Measurements from ENCODE around the gene STAC. TPM values are rescaled to one million over a fixed set of nuclear protein-coding genes. Genes with fewer than 3 reads are reported as not detected.
A peak's percentile ranks its signal among the peaks of the same experiment; 100 is the strongest.

The STAC gene
- polyA plus RNA-seq, 6 donors from 2014 or later: not detected

GRCh38 chr3:36521007-36521379, 140.7 kb downstream of the STAC start:
- H3K27me3 Mint-ChIP-seq: peaks cover 0 to 8% (median 0%) of the 10 kb centered on the region in 3 donors
- H3K9me3 Mint-ChIP-seq: no peaks in the 10 kb centered on the region
- H3K27ac Mint-ChIP-seq: no peak overlapping the region
- ATAC-seq (ENCODE audit: low read depth in 2 of 2) (no peak), DNase-seq (no peak)
- no peaks in the 10 kb centered on the region for H3K36me3 Mint-ChIP-seq
- no peak overlapping the region for H3K4me3 Mint-ChIP-seq
- no peaks in the 10 kb centered on the region for H3K4me1 Mint-ChIP-seq

GRCh38 chr3:36524560-36524959, 144.3 kb downstream of the STAC start:
- no peak overlapping the region for H3K27ac Mint-ChIP-seq
- H3K4me3 Mint-ChIP-seq: no peak overlapping the region
- ATAC-seq (ENCODE audit: low read depth in 2 of 2) (no peak), DNase-seq (no peak)
- no peaks in the 10 kb centered on the region for H3K9me3 Mint-ChIP-seq
- no peaks in the 10 kb centered on the region for H3K36me3 Mint-ChIP-seq
- H3K4me1 Mint-ChIP-seq: no peaks in the 10 kb centered on the region
- peaks cover 0 to 8% (median 0%) of the 10 kb centered on the region in 3 donors for H3K27me3 Mint-ChIP-seq

GRCh38 chr3:36525115-36525801, 145.0 kb downstream of the STAC start:
- no peaks in the 10 kb centered on the region for H3K9me3 Mint-ChIP-seq
- H3K36me3 Mint-ChIP-seq: no peaks in the 10 kb centered on the region
- DNase-seq: no peak
- no peak overlapping the region for H3K4me3 Mint-ChIP-seq
- peaks cover 0 to 8% (median 0%) of the 10 kb centered on the region in 3 donors for H3K27me3 Mint-ChIP-seq
- H3K27ac Mint-ChIP-seq: no peak overlapping the region
- ATAC-seq (ENCODE audit: low read depth in 2 of 2): no peak
- no peaks in the 10 kb centered on the region for H3K4me1 Mint-ChIP-seq

- H3K4me3 Mint-ChIP-seq: no peak overlapping the region
- no peaks in the 10 kb centered on the region for H3K36me3 Mint-ChIP-seq
- H3K27ac Mint-ChIP-seq: no peak overlapping the region
- no peak for DNase-seq
- ATAC-seq (ENCODE audit: low read depth in 2 of 2): no peak
- H3K27me3 Mint-ChIP-seq: peaks cover 0 to 9% (median 0%) of the 10 kb centered on the region in 3 donors
- no peaks in the 10 kb centered on the region for H3K4me1 Mint-ChIP-seq
- peaks cover 0 to 7% (median 3%) of the 10 kb centered on the region in 7 donors for H3K9me3 Mint-ChIP-seq
These were observed 157.9 kb downstream of the STAC start for GRCh38 chr3:36538136-36538749.

- Mint-ChIP-seq H3K27me3 (peaks cover 0 to 9% (median 0%) of the 10 kb centered on the region in 3 donors), H3K4me3 (no peak overlapping the region)
These were observed 160.7 kb downstream of the STAC start for GRCh38 chr3:36540888-36541518.

GRCh38 chr3:36542186-36542585, 161.9 kb downstream of the STAC start:
- Mint-ChIP-seq H3K36me3 (no peaks in the 10 kb centered on the region), H3K27me3 (peaks cover 0 to 9% (median 0%) of the 10 kb centered on the region in 3 donors), H3K9me3 (peaks cover 0 to 2% (median 0%) of the 10 kb centered on the region in 7 donors), H3K4me3 (no peak overlapping the region), H3K4me1 (no peaks in the 10 kb centered on the region), H3K27ac (no peak overlapping the region)
- ATAC-seq (ENCODE audit: low read depth in 2 of 2) (no peak), DNase-seq (no peak)

More at GRCh38 chr3:36540888-36541518, 160.7 kb downstream of the STAC start:
- Mint-ChIP-seq H3K4me1 (no peaks in the 10 kb centered on the region), H3K27ac (no peak overlapping the region), H3K36me3 (no peaks in the 10 kb centered on the region), H3K9me3 (peaks cover 0 to 7% (median 3%) of the 10 kb centered on the region in 7 donors)
- ATAC-seq (ENCODE audit: low read depth in 2 of 2): no peak
- no peak for DNase-seq

GRCh38 chr3:36543276-36543997, 163.1 kb downstream of the STAC start:
- DNase-seq (no peak), ATAC-seq (ENCODE audit: low read depth in 2 of 2) (no peak)
- Mint-ChIP-seq H3K27me3 (peaks cover 0 to 9% (median 0%) of the 10 kb centered on the region in 3 donors), H3K4me1 (no peaks in the 10 kb centered on the region), H3K4me3 (no peak overlapping the region), H3K27ac (no peak overlapping the region), H3K36me3 (no peaks in the 10 kb centered on the region), H3K9me3 (peaks cover 0 to 5% (median 0%) of the 10 kb centered on the region in 7 donors)

GRCh38 chr3:36546226-36546625, 165.9 kb downstream of the STAC start:
- Mint-ChIP-seq H3K4me1 (no peaks in the 10 kb centered on the region), H3K27ac (no peak overlapping the region), H3K36me3 (no peaks in the 10 kb centered on the region), H3K27me3 (peaks cover 0 to 4% (median 0%) of the 10 kb centered on the region in 3 donors), H3K4me3 (no peak overlapping the region), H3K9me3 (peaks cover 0 to 12% (median 2%) of the 10 kb centered on the region in 7 donors)
- no peak for DNase-seq
- no peak for ATAC-seq (ENCODE audit: low read depth in 2 of 2)

- Mint-ChIP-seq H3K36me3 (no peaks in the 10 kb centered on the region), H3K4me1 (no peaks in the 10 kb centered on the region), H3K27ac (no peak overlapping the region), H3K9me3 (peaks cover 0 to 12% (median 2%) of the 10 kb centered on the region in 7 donors), H3K4me3 (peak overlapping the region in 1 of 8 donors; percentile 54), H3K27me3 (peaks cover 0 to 4% (median 0%) of the 10 kb centered on the region in 3 donors)
- DNase-seq (no peak), ATAC-seq (ENCODE audit: low read depth in 2 of 2) (no peak)
These were observed 168.4 kb downstream of the STAC start for GRCh38 chr3:36548712-36549111.

GRCh38 chr3:36557021-36557707, 176.9 kb downstream of the STAC start:
- Mint-ChIP-seq H3K4me1 (peaks cover 9 to 20% (median 17%) of the 10 kb centered on the region in 3 donors), H3K27ac (peak overlapping the region in 1 of 6 donors; percentile 42), H3K9me3 (no peaks in the 10 kb centered on the region), H3K36me3 (no peaks in the 10 kb centered on the region), H3K27me3 (peaks cover 7 to 23% (median 11%) of the 10 kb centered on the region in 3 donors), H3K4me3 (peak overlapping the region in 1 of 8 donors; percentile 53)
- DNase-seq (no peak), ATAC-seq (ENCODE audit: low read depth in 2 of 2) (peak; percentile 58 to 78)

- peak overlapping the region in 1 of 6 donors; percentile 42 for H3K27ac Mint-ChIP-seq
- no peak overlapping the region for H3K4me3 Mint-ChIP-seq
- ATAC-seq (ENCODE audit: low read depth in 2 of 2): peak in 1 of 2 donors; percentile 25
- no peaks in the 10 kb centered on the region for H3K9me3 Mint-ChIP-seq
- H3K4me1 Mint-ChIP-seq: peaks cover 9 to 20% (median 17%) of the 10 kb centered on the region in 3 donors
- no peaks in the 10 kb centered on the region for H3K36me3 Mint-ChIP-seq
- DNase-seq: no peak
- peaks cover 7 to 23% (median 11%) of the 10 kb centered on the region in 3 donors for H3K27me3 Mint-ChIP-seq
These were observed 177.6 kb downstream of the STAC start for GRCh38 chr3:36557708-36558421.

GRCh38 chr3:36558961-36559360, 178.7 kb downstream of the STAC start:
- H3K4me3 Mint-ChIP-seq: no peak overlapping the region
- no peak overlapping the region for H3K27ac Mint-ChIP-seq
- H3K9me3 Mint-ChIP-seq: no peaks in the 10 kb centered on the region
- no peaks in the 10 kb centered on the region for H3K36me3 Mint-ChIP-seq
- H3K27me3 Mint-ChIP-seq: peaks cover 7 to 21% (median 11%) of the 10 kb centered on the region in 3 donors
- DNase-seq (no peak), ATAC-seq (ENCODE audit: low read depth in 2 of 2) (no peak)
- H3K4me1 Mint-ChIP-seq: peaks cover 9 to 20% (median 17%) of the 10 kb centered on the region in 3 donors

All from naive B cell (primary cell).